Suprapubic skin (tissue), 4 donors: ENCODE measurements around the gene PXDC1. TPM values are rescaled to one million over a fixed set of nuclear protein-coding genes. Genes with fewer than 3 reads are reported as not detected.
A peak's percentile ranks its signal among the peaks of the same experiment; 100 is the strongest.

Experiments used
- DNase-seq, 2 donors: peaks; one replicate each; pipeline ENCODE4 v3.0.0-alpha.2; 2019; ENCODE audit warnings: low spot score in 2 of 2
- H3K27ac ChIP-seq: fragments of 200-600 bp; sonication (generic); one replicate; pipeline ENCODE4 v1.5.1; 2019
- H3K27me3 ChIP-seq: fragments of 200-600 bp; sonication (generic); one replicate; pipeline ENCODE4 v1.5.1; 2019
- H3K36me3 ChIP-seq: fragments of 200-600 bp; sonication (generic); one replicate; pipeline ENCODE4 v1.5.1; 2019
- H3K4me1 ChIP-seq: fragments of 200-600 bp; sonication (generic); one replicate; pipeline ENCODE4 v1.5.1; 2019
- H3K4me3 ChIP-seq: fragments of 200-600 bp; sonication (generic); one replicate; pipeline ENCODE4 v1.5.1; 2019; ENCODE audit warnings: mild to moderate bottlenecking
- H3K9me3 ChIP-seq: fragments of 200-600 bp; sonication (generic); one replicate; pipeline ENCODE4 v1.5.1; 2019
- CTCF ChIP-seq, 2 donors: fragments of 200-600 bp in 1 of 2; fragments of 450-650 bp in 1 of 2; sonication (generic) in 1 of 2; IDR thresholded peaks; one replicate each; pipeline ENCODE4 v1.5.1; 2016 to 2019; ENCODE audit warnings: antibody characterized with exemption in 2 of 2, mild to moderate bottlenecking in 1 of 2, moderate library complexity in 1 of 2
- EP300 ChIP-seq: sonication (generic); formaldehyde crosslinking; IDR thresholded peaks from one replicate; pipeline ENCODE4 v1.6.1; 2017; ENCODE audit warnings: antibody characterized with exemption
- POLR2A ChIP-seq, 2 donors: fragments of 450-650 bp; IDR thresholded peaks; one replicate each; pipeline ENCODE4 v1.6.1; 2017; ENCODE audit warnings: antibody characterized with exemption in 2 of 2, mild to moderate bottlenecking in 2 of 2, moderate library complexity in 2 of 2
- POLR2AphosphoS5 ChIP-seq, 3 donors: sonication (generic); formaldehyde crosslinking; IDR thresholded peaks; one replicate each; pipeline ENCODE4 v1.6.1; 2017; ENCODE audit warnings: antibody characterized with exemption in 3 of 3
- WGBS: methylation state at CpG from one replicate; pipeline ENCODE4 v1.1.5; 2018; 5-methylcytosine and 5-hydroxymethylcytosine counted together
- total RNA-seq, 4 donors: library from RNA; depleted of rRNA; stranded (reverse); fragments of >200 nt; gene quantifications; one replicate each; pipeline ENCODE4 v1.1.0, GENCODE V29; 2016

PXDC1 gene
- total RNA-seq, 4 donors from 2014 or later = 63.1 to 108 (median 68.5) TPM

GRCh38 chr6:3739311-3739897 is 12.1 kb downstream of the PXDC1 start:
- TF ChIP-seq CTCF (IDR thresholded peaks at IDR 0.05) = no peak
- no peak for TF ChIP-seq EP300
- TF ChIP-seq POLR2AphosphoS5 (IDR thresholded peaks at IDR 0.05) = no peak
- TF ChIP-seq POLR2A (IDR thresholded peaks at IDR 0.05) = no peak
- WGBS = 56% methylated on average over 15 of the region's 16 CpGs
- H3K36me3 ChIP-seq = peaks cover 45% of the 10 kb centered on the region
- H3K27ac ChIP-seq = no peak overlapping the region
- H3K4me3 ChIP-seq = no peak overlapping the region
- H3K9me3 ChIP-seq = no peaks in the 10 kb centered on the region
- no peaks in the 10 kb centered on the region for H3K27me3 ChIP-seq
- H3K4me1 ChIP-seq = peaks cover 62% of the 10 kb centered on the region
- DNase-seq = peak in 1 of 2 donors; percentile 54

- no peaks in the 10 kb centered on the region for H3K27me3 ChIP-seq
- no peak overlapping the region for H3K4me3 ChIP-seq
- H3K27ac ChIP-seq = peak overlapping the region; percentile 13
- H3K9me3 ChIP-seq = no peaks in the 10 kb centered on the region
- H3K4me1 ChIP-seq = peaks cover 60% of the 10 kb centered on the region
- no peak for TF ChIP-seq POLR2A (IDR thresholded peaks at IDR 0.05)
- no peak for TF ChIP-seq EP300
- no peak for TF ChIP-seq POLR2AphosphoS5 (IDR thresholded peaks at IDR 0.05)
- no peak for TF ChIP-seq CTCF (IDR thresholded peaks at IDR 0.05)
- 63% methylated on average over 17 of the region's 19 CpGs for WGBS
- peaks cover 53% of the 10 kb centered on the region for H3K36me3 ChIP-seq
- peak in 1 of 2 donors; percentile 60 for DNase-seq
Observed at GRCh38 chr6:3738381-3739131, 13.0 kb downstream of the PXDC1 start.

- Histone ChIP-seq H3K27ac (no peak overlapping the region), H3K9me3 (no peaks in the 10 kb centered on the region), H3K27me3 (no peaks in the 10 kb centered on the region), H3K4me1 (peaks cover 59% of the 10 kb centered on the region), H3K4me3 (no peak overlapping the region), H3K36me3 (peaks cover 55% of the 10 kb centered on the region)
- peak in 1 of 2 donors; percentile 72 for DNase-seq
- TF ChIP-seq CTCF (IDR thresholded peaks at IDR 0.05) (no peak), EP300 (no peak), POLR2A (IDR thresholded peaks at IDR 0.05) (no peak), POLR2AphosphoS5 (IDR thresholded peaks at IDR 0.05) (no peak)
- WGBS = 81% methylated on average over 12 of the region's 12 CpGs
Observed at GRCh38 chr6:3737831-3738210, 13.7 kb downstream of the PXDC1 start.

GRCh38 chr6:3737149-3737830 is 14.2 kb downstream of the PXDC1 start:
- H3K27me3 ChIP-seq = no peaks in the 10 kb centered on the region
- no peaks in the 10 kb centered on the region for H3K9me3 ChIP-seq
- DNase-seq = peak in 1 of 2 donors; percentile 81
- H3K4me3 ChIP-seq = no peak overlapping the region
- H3K27ac ChIP-seq = no peak overlapping the region
- H3K36me3 ChIP-seq = peaks cover 55% of the 10 kb centered on the region
- H3K4me1 ChIP-seq = peaks cover 60% of the 10 kb centered on the region
- WGBS = 84% methylated on average over 12 of the region's 25 CpGs
- no peak for TF ChIP-seq POLR2A (IDR thresholded peaks at IDR 0.05)
- TF ChIP-seq POLR2AphosphoS5 (IDR thresholded peaks at IDR 0.05) = no peak
- no peak for TF ChIP-seq CTCF (IDR thresholded peaks at IDR 0.05)
- no peak for TF ChIP-seq EP300

GRCh38 chr6:3735029-3735605 is 16.4 kb downstream of the PXDC1 start:
- DNase-seq = no peak
- Histone ChIP-seq H3K36me3 (peaks cover 66% of the 10 kb centered on the region), H3K27ac (no peak overlapping the region), H3K9me3 (no peaks in the 10 kb centered on the region), H3K27me3 (no peaks in the 10 kb centered on the region), H3K4me3 (no peak overlapping the region), H3K4me1 (peaks cover 43% of the 10 kb centered on the region)
- no peak for TF ChIP-seq CTCF (IDR thresholded peaks at IDR 0.05)
- no peak for TF ChIP-seq EP300
- TF ChIP-seq POLR2AphosphoS5 (IDR thresholded peaks at IDR 0.05) = no peak
- no peak for TF ChIP-seq POLR2A (IDR thresholded peaks at IDR 0.05)
- 91% methylated on average over 5 of the region's 5 CpGs for WGBS
